ACHN (cell line): ENCODE measurements around the gene GAS7.

Source experiments
- DNase-seq: peaks from one replicate; pipeline ENCODE4 v3.0.0-alpha.2; 2015
- in situ Hi-C: cut with HindIII; loops from 2 replicates; pipeline ENCODE4 v1.10.0; 2017; ENCODE audit warnings: low sequenced_read_pairs, low pct_ligation_motif_present, low pct_unique_long_range_greater_than_20kb

GAS7 gene

DNA sequence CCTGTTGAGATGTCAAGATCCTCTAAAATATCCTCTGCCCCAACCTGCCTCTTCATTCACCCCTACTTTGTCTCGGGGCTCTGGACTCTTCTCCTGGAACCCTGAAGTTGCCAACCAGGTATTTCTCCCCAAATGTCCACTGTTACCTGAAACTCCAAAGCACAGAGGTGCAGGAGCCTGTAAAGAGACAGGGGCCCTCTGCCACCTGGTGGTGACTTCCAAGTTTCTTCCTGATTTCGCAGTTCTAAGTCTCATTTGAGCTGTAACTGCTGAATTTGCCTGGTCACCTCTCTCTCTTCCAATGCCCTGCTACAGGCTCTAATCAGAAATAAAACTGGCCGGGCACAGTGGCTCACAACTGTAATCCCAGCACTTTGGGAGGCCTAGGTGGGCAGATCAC, 216.2 kb downstream of the GAS7 start:
- in situ Hi-C loops: no loop called here
- DNase-seq: peak; percentile 7

DNA sequence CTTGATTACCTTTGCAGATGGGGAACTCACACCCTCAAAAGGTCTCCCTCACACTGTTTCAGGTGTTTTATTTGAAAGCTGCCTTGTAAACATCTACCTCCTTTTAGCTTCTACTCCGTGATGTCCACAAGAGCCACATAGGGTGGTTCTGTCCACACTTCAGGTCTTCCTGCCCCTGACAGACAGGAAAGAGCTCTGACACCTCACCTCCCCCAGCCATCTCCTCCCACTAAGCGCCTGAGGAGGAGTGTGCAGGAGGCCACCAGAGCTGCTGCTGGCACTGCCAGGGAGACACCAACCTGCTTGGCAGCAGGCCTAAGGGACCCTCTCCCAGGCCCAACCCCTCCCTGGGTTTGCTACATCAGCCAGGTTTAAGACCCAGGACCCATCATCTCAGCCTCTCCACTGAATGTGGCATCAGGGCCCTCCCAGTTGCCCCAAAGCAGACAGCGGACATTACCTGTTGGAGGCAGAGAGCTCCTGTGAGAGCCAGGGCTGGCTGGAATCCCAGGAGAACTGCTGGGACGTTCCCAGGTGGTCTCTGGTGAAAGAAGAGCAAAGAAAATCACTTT, 217.0 kb downstream of the GAS7 start:
- no peak for DNase-seq
- in situ Hi-C loops: no loop called here

DNA sequence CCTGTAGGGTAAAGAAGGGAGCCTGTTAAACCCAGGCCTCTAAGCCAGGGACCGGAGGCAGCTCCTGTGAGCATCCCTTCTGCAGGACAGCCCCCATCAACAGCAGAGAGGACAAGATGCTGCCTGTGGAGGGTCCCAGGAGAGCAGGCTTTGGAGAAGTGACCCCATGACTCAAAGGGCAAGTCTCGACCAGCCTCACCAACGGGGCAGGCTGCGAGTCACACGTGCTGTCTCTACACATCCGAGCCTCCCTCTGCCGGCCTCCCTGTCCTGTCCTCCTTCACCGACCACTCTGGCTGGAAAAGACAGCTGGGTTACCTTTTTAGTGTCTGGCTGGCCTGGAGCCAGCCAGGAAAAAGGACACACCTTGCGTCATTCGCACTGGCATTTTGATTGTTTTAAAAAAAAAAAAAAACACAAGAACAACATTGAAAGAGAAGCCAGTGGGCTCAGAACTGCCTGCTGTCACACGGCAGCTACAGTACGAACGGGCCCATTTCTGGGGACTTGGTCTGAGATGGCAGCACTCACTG, 218.9 kb downstream of the GAS7 start:
- in situ Hi-C loops: no loop called here
- no peak for DNase-seq

DNA sequence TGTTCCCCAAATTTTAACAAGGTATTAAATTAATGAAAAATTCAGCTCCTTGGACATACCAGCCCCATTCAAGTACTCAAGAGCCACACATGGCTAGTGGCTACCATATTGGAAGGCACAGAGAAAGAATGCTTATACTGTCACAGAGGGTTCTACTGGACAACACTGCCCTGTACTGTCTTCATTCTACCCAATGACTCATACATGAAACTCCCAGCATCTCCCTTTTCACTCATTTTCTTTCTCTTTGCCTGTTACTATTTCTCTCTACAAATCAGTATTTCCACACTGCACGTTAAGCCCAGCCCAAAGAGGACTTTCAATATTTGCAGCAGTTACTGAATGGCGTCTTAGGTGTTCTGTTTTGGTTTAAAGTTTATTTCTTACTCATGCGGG, 221.2 kb downstream of the GAS7 start:
- DNase-seq: no peak
- in situ Hi-C loops: no loop called here

DNA sequence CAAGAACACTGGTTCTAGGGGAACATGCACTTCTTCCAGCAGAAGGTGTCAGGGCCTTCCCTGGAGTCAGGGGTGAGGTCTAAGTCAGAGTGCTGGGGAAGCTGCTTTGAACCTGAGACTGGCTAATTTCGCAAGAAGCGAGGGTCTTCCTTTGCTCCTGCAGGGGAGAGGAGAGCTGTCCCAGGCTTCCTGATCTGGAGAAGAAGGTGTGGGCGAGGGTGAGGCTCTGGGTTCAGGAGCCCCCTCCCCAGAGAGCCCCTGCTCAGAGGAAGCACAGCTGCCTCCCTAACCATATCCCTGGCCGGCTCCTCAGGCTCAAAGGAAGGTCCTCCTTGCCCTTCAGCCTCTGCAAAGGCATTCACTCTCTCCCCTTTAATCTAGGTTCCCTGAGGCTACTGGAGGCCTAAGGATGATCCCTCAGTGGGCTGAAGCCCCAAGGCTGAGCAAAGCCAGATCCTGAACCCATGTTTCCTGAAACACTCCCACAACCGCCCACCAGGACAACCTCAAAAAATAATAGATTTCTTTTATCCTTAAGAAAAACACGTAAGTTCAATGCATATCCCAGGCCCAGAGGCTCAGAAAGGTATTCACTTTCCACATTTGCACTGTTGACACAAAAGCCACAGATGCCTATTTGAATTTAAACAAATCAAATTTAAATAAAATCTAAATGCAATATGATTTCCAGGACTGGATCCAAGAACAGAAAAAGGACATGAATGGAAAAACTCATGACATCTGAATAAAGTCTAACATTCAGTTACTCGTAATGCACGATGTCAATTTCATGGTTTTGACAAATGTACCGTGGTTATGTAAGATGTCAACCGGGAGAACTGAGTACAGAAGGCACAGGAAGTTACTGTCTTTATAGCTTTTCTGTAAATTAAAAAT, 221.9 kb downstream of the GAS7 start:
- no peak for DNase-seq
- in situ Hi-C loops: no loop called here

DNA sequence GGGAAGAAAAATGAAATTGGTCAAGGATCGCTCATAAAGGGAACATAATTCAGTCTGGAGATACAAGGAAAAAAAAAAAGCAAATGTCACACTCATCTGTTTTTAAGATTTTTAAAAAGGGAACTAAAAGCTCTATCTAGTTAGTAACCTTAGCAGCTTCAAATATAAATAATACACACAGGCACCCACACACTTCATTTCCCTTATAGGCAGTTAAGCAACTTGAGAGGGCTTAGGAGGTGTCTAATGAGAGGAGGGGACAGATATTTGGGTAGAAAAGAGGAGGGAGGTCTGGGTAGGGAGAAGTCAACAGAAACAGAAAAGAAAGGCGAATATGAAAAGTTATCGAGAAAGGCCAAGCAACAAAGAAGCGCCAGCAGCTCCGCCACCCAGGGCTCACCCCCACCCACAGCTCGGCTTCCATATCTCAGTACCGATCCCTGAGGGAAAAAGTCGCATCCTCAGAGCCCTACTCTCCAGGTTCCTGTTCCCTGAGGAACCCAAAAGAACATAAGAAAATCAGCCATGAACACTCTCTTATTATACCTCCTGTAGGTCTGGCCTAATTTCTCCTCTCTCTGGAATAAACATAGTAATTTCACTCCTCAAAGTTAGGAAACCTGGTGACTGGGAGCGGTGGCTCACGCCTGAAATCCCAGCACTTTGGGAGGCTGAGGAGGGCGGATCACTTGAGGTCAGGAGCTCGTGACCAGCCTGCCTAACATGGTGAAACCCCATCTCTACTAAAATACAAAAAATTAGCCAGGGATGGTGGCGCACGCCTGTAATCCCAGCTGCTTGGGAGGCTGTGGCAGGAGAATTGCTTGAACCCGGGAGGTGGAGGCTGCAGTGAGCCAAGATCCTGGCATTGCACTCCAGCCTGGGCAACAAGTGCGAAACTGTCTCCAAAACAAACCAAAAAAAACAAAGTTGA, 223.7 kb downstream of the GAS7 start:
- in situ Hi-C loops: no loop called here
- DNase-seq: no peak

DNA sequence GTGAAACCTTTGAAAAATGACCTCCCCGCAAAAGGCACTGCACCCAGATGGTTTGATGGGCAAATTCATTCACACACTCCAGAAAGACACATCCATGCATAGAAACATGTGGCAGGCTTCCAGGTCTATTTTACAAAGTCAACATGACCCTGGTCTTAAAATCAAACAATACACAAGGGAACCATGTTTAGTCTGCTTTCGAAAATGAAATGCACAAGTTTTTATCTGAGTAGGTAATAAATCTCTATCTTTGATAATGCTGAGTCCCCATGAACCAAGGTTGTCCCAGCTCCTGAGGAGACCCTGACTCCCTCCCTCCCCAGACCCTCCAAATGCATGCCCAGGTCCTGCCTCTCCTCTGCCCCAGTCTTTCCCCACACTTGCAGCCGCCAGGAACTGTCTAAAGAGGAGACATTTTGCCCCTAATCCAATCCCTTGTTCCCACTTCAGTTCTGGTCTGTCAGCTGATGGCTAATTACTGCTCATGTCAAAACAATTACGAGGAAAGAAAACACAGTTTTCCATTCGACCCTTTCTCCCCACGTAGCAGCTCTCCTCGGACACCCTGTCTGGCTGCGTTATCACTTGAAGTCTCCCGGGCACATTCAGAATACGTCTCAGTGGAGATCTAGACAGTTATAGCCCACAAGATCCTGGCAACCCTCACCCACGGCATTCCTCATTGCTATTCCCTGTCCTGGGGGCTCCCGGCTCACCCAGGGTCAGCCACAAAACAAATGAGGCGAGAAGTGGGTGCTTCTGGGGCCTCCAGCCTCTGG, 224.5 kb downstream of the GAS7 start:
- in situ Hi-C loops: no loop called here

DNA sequence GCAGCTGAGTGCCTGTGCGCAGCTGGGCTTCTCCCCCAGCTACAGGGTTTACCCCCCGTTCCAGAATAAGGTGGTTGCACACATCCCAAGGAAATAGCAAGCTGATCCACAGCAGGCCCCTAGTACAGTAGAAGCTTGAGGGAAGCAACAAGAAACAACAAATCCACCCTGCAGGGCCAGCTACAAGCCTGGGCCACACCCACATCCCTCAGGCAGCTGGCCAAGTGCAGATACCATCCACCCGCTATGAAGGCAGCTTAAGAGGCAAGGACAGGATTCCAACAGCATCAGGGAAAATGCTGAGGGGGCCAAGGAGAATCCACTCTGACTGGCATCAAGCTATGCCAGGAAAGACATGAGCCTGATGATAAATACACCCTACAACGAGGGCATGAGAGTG, 226.4 kb downstream of the GAS7 start:
- DNase-seq: no peak
- in situ Hi-C loops: no loop called here

More for the DNA sequence above, 224.5 kb downstream of the GAS7 start:
- DNase-seq: no peak

DNA sequence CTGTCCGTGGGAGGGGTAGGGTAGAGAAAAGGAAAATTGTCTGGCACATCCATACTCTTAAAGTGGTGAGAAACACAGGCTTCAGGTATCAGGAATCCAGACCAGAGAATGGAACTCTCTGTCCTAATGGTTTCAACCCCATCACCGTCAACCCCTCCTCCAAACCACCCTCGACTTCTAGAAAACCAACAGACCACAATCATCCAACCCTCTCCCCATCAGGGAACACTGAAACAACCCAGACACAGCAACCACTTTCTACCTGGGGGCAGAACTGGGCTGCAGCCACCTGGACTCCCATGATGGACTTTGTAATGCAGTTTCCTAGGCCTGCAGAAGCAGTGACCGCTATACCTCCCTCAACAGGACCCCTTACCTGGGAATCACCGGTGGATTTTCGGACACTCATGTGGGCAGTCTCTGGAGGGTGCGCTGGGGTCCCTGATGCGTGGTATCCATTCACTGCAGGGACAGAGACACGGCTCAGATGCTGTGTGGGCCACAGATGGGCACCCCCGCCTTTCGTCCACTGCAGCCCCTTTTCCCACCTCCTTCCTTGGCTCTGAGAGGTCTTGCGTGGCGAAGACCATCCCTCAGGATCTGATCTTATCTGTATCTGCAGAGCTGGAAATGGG, 229.0 kb downstream of the GAS7 start:
- DNase-seq: no peak
- in situ Hi-C loops: no loop called here

DNA sequence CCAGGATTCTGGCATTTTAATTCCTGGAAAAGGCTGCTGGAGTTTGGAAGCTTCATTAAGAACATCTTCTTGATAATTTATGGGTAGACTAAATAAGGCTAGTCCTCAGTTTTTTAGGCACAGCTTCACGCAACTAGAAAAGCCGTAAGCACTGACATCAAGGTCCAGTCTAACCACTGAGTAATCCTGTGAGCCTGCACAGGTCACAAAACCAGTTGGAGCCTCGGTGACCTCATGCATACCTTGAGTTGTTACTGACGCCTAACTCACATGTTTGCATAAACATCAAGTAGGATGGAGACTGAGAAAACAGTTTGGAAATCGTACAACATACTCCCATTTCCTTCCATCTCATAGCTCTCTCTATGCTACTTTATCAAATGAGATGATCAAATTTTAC, 229.5 kb downstream of the GAS7 start:
- in situ Hi-C loops: no loop called here
- no peak for DNase-seq

DNA sequence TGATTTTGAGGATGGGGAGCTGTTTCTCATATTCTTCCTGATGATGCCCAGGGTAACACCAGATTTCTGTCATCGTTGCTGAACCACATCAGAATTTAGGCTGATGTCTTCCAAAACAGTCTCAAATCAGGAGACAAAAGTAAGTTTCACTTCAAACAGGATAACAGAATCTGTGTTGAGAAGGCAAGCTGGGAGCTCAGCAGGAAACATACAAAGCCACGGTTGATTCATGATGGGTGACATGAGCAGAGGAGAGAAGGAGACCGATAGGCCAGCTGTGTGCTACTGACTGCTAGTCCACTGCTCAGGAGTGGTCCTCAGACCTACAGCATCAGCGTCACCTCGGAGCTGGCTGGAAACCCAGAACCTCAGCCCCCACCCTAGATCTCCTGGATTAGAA, 230.4 kb downstream of the GAS7 start:
- in situ Hi-C loops: no loop called here

DNA sequence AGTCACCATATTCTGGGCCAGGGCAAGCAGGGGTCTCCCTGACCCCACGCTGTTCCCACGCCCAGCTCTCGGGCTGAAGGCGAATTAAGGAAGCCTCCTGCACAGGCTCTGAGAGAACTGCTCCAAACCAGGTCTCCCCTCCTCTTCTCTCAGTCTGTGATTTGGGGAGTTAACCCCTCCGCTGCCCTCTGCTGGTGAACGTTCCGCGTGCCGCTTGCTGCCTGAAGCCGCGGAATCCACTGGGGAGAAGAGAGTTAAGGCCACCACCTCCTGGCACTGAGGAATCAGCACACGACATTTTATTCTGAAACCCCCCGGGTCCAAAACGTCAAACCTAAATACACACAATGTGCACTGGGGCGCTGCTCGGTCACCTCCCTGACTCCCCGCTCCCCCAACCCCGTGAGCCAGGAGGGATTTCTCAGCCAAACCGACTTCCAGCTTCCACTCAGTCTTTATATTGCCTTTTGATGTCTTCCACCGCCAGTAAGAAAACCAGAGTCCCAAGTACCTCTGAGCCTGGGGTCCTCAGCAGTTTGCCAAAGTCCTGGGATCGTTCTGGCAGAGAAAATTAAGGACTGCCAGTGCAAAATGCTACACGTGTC, 238.9 kb downstream of the GAS7 start:
- peak; percentile 48 for DNase-seq
- in situ Hi-C loops: no loop called here

More for the DNA sequence above, 230.4 kb downstream of the GAS7 start:
- DNase-seq: no peak

DNA sequence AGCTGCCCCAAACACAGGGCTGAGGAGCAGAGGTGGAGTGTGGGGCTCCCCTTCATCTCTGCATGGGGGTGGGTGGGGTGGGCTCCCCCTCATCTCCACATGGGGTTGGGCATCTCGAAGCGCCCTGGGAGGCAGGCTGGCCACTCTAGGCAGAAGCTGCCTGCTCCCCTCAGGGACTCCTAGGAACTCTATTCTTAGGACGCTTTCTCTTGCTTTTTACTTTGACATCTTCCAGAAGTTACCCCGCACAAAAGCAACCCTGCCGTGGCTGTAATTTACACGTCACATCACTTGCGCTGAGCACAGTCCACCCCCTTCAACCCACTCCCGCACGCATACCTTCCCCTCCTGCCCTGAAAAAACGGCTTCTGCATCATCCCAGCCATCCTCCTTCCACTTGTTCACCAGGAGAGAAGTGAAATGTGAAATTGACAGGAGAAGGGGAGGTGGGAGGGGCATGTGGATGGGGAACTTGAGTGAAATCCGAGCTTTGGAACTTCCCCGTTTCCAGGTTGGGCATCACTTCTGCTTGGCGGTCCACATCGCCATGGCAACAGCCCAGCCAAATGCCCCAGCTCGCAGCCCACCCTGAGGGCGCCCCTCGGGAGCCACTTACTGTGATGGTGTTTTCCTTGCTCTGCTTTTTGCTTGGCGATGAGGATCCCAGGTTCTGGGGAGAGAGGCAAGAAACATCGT, 239.7 kb downstream of the GAS7 start:
- no peak for DNase-seq
- in situ Hi-C loops: no loop called here

DNA sequence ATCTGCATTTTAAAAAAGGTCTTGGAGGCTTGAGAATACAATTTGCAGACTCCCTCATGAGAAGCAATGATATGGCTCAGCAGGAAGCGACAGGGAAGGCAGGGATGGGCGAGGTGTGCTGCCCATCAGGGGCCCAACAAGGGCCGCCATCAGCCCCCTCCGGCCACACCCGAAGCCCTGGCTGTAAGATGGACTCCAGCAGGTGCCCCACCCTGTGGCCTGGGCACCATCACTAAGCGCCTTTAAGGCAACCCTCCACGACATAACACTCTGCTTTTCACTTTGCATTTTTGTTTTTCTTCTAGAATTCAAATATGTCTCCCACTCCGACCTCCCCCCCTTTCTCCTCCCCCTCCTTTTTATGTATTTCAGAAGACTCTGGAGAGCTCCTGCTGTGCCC, 241.2 kb downstream of the GAS7 start:
- in situ Hi-C loops: no loop called here
- no peak for DNase-seq

DNA sequence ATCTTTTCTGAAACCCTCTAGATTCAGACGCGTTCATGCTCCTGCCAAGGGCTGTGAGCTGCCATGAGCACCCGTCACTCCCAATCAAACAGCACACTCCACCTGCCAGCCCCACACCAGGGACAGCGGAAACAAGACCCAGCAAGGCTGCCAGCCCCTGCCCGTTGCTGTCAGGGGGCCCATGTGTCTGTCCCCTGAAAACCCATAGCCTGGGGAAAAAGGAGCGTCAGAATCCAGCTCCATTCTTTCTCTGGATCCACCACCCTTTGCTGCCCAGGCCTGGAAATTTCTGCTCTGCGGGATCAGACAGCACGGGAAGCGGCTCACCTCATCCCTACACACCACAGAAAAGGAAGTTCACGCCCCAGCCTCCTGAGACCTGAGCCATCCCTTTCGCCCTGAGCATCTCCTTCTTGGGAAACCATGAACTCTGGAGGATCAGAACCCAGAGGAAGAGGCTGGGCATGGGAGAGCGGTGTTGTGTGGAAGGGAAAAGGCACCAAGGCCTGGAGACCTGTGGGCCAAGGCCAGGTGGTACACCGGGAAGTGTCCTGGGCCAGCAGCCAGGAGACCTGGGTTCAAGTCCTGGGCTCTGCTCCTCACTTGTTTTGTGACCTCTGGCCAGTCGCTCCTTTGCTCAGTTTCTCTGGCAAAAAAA, 241.8 kb downstream of the GAS7 start:
- in situ Hi-C loops: no loop called here
- DNase-seq: no peak

DNA sequence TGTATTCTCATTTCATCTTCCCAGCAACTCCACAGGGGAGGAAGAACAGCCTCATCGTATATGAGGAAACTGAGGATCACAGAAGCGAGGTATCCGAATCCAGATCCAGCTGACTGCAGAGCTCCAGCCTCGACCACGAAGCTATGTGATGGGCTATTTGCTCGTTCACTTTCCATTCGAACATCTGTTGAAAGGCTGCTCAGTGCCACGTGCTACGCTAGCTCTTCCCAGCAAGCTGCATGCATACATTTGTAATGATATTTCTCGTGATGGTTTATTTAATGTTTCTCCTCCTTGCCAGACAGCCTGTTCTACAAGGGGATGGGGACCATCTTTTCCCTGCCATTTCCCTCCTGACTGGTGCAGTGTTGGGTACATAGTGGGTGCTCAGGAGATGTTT, 244.9 kb downstream of the GAS7 start:
- in situ Hi-C loops: no loop called here
- DNase-seq: no peak
